Spleen (tissue), 7 donors: Measurements from ENCODE around the gene TMPO.

Experiments used
- POLR2A ChIP-seq, 3 donors: fragments of 450-650 bp; IDR thresholded peaks; one replicate each; pipeline ENCODE4 v1.5.1; 2017; ENCODE audit warnings: antibody characterized with exemption in 3 of 3, mild to moderate bottlenecking in 1 of 3
- TF ChIP-seq, protein P1 (sequence below), 11 experiments: fragments of 200-600 bp in 7 of 11; fragments of 450-650 bp in 4 of 11; sonication (generic) in 4 of 11; IDR thresholded peaks in 8 of 11; conservative IDR thresholded peaks in 3 of 11; 1 replicate in 7 of 11; 2 replicates in 4 of 11; pipeline versions ENCODE4 v1.4.0 to v1.8.0; 2016 to 2021; ENCODE audit warnings: antibody characterized with exemption in 11 of 11, inconsistent platforms in 4 of 11, mild to moderate bottlenecking in 1 of 11
- donor health status: DM: no; HTN: no; CAD: no; lungs with moderate emphysema.
- donor health status: DM: no; HTN: no; CAD: no.
- donor health status: DM: no; HTN: no; CAD: no.

DNA sequence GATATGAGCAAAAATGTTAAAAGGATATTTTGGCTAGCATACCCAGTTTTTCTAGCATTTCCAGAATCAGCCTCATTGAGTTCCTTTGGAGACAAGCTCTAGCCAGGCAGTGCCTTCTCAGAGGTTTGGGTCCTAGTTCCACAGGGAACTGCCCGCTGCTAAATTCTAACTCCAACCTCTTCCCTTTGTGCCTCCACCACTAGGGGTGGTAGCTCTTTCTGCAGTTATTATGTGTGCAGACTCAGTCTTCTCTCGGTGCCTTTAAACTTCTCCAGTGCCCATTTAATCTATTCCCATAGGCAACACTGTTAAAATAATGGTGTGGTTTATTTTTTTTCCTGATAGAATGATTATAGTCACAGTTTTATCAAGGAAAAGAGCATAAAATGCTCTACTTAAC, 56.6 kb downstream of the TMPO start:
- TF ChIP-seq, protein P1, sequence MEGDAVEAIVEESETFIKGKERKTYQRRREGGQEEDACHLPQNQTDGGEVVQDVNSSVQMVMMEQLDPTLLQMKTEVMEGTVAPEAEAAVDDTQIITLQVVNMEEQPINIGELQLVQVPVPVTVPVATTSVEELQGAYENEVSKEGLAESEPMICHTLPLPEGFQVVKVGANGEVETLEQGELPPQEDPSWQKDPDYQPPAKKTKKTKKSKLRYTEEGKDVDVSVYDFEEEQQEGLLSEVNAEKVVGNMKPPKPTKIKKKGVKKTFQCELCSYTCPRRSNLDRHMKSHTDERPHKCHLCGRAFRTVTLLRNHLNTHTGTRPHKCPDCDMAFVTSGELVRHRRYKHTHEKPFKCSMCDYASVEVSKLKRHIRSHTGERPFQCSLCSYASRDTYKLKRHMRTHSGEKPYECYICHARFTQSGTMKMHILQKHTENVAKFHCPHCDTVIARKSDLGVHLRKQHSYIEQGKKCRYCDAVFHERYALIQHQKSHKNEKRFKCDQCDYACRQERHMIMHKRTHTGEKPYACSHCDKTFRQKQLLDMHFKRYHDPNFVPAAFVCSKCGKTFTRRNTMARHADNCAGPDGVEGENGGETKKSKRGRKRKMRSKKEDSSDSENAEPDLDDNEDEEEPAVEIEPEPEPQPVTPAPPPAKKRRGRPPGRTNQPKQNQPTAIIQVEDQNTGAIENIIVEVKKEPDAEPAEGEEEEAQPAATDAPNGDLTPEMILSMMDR (IDR thresholded peaks at IDR 0.05 in 8 of 11, conservative IDR thresholded peaks at IDR 0.05 in 3 of 11), result no peak
- no peak for TF ChIP-seq POLR2A (IDR thresholded peaks at IDR 0.05)
